Endodermal cell (in vitro differentiated cells): ENCODE data around the gene CTNNA1. TPM values are rescaled to one million over a fixed set of nuclear protein-coding genes. Genes with fewer than 3 reads are reported as not detected.

Experiments used
- DNase-seq: peaks from one replicate; pipeline ENCODE4 v3.0.0-alpha.2; 2017
- H3K27ac ChIP-seq: 2 replicates; pipeline ENCODE4 v1.5.1; 2013; ENCODE audit warnings: mild to moderate bottlenecking, low read depth, low read length, moderate library complexity
- H3K27me3 ChIP-seq: 2 replicates; pipeline ENCODE4 v1.6.1; 2013; ENCODE audit warnings: mild to moderate bottlenecking, low read length, moderate library complexity; ENCODE audit not compliant: insufficient read depth, control insufficient read depth, poor library complexity, severe bottlenecking
- H3K36me3 ChIP-seq: 2 replicates; pipeline ENCODE4 v1.7.0; 2013; ENCODE audit warnings: mild to moderate bottlenecking, low read length, moderate library complexity; ENCODE audit not compliant: control insufficient read depth, insufficient read depth
- H3K4me1 ChIP-seq: one replicate; pipeline ENCODE4 v1.7.0; 2013; ENCODE audit warnings: low read length; ENCODE audit not compliant: control insufficient read depth, insufficient read depth
- H3K4me3 ChIP-seq: 2 replicates; pipeline ENCODE4 v1.5.1; 2013; ENCODE audit warnings: mild to moderate bottlenecking, low read length, moderate library complexity
- H3K9ac ChIP-seq: 2 replicates; pipeline ENCODE4 v1.6.1; 2013; ENCODE audit warnings: mild to moderate bottlenecking, low read length, moderate library complexity; ENCODE audit not compliant: poor library complexity, severe bottlenecking; ENCODE audit errors: extremely low read depth
- H3K9me3 ChIP-seq: 2 replicates; pipeline ENCODE4 v1.6.1; 2013; ENCODE audit warnings: mild to moderate bottlenecking, low read length, moderate library complexity; ENCODE audit not compliant: control insufficient read depth
- H3K27ac Mint-ChIP-seq: 2 replicates; pipeline ENCODE4 v1.8.0; 2020; ENCODE audit warnings: mixed read lengths
- H3K27me3 Mint-ChIP-seq: 2 replicates; pipeline ENCODE4 v1.8.0; 2021; ENCODE audit warnings: mild to moderate bottlenecking, mixed read lengths; ENCODE audit not compliant: insufficient read depth
- H3K36me3 Mint-ChIP-seq: 2 replicates; pipeline ENCODE4 v1.8.0; 2020; ENCODE audit warnings: low read depth, mixed read lengths
- H3K4me1 Mint-ChIP-seq: 2 replicates; pipeline ENCODE4 v1.8.0; 2020; ENCODE audit warnings: mixed read lengths
- H3K4me3 Mint-ChIP-seq: 2 replicates; pipeline ENCODE4 v1.8.0; 2020; ENCODE audit warnings: mild to moderate bottlenecking, moderate library complexity, mixed read lengths
- H3K9me3 Mint-ChIP-seq: 2 replicates; pipeline ENCODE4 v1.8.0; 2020; ENCODE audit warnings: mild to moderate bottlenecking, mixed read lengths
- WGBS, 2 experiments: methylation state at CpG; one replicate each; pipeline versions ENCODE4 v1.1.5 to v1.1.7; 2013; ENCODE audit warnings: missing lambda C conversion rate in 2 of 2, mixed read lengths in 1 of 2; ENCODE audit not compliant: insufficient coverage in 1 of 2, insufficient read length in 1 of 2; 5-methylcytosine and 5-hydroxymethylcytosine counted together
- total RNA-seq, 2 donors: library from RNA; stranded (reverse); fragmentation: NEBNext Ultra II Directional in 1 of 2; extraction: Animal tissue kit (Norgen Biotek cat#: 25700) in 1 of 2; gene quantifications; 2 replicates in 1 of 2; 3 replicates in 1 of 2; pipeline ENCODE4 v1.2.1, GENCODE V29; 2021
- TF ChIP-seq, protein P1 (sequence below): fragments of 200-600 bp; sonication (generic); conservative IDR thresholded peaks from 2 replicates; pipeline ENCODE4 v1.5.0; 2021; ENCODE audit warnings: antibody characterized with exemption, mild to moderate bottlenecking

CTNNA1 gene
- total RNA-seq, 2 donors from 2014 or later, result 298 to 305 TPM

DNA sequence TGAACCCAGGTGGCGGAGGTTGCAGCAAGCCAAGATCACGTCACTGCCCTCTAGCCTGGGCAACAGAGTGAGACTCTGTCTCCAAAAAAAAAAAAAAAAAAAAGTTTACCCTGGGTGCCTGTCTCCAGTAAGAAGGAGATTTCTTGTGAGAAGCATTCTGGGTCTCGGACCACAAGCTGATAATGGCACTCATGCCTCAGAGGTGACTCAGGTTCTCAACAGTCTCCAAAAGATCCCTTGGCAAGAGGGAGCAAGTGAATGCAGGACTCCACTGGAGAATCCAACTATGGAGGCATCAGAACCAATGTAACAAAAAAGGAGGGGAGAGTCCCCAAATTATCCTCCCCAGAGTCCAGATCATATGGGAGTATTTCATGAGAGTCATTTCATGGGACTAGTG is 227.9 kb downstream of the CTNNA1 start:
- Histone ChIP-seq H3K27me3 (no peaks in the 10 kb centered on the region), H3K27ac (no peak overlapping the region), H3K9me3 (no peaks in the 10 kb centered on the region), H3K4me3 (no peak overlapping the region), H3K9ac (no peak overlapping the region), H3K36me3 (no peaks in the 10 kb centered on the region), H3K4me1 (peaks cover 2% of the 10 kb centered on the region)
- no peaks in the 10 kb centered on the region for H3K9me3 Mint-ChIP-seq
- H3K27ac Mint-ChIP-seq, result no peak overlapping the region
- 94 to 100% methylated on average over 3 of the region's 3 CpGs for WGBS, 2 experiments
- no peak overlapping the region for H3K4me3 Mint-ChIP-seq
- peaks cover 15% of the 10 kb centered on the region for H3K4me1 Mint-ChIP-seq
- TF ChIP-seq, protein P1, sequence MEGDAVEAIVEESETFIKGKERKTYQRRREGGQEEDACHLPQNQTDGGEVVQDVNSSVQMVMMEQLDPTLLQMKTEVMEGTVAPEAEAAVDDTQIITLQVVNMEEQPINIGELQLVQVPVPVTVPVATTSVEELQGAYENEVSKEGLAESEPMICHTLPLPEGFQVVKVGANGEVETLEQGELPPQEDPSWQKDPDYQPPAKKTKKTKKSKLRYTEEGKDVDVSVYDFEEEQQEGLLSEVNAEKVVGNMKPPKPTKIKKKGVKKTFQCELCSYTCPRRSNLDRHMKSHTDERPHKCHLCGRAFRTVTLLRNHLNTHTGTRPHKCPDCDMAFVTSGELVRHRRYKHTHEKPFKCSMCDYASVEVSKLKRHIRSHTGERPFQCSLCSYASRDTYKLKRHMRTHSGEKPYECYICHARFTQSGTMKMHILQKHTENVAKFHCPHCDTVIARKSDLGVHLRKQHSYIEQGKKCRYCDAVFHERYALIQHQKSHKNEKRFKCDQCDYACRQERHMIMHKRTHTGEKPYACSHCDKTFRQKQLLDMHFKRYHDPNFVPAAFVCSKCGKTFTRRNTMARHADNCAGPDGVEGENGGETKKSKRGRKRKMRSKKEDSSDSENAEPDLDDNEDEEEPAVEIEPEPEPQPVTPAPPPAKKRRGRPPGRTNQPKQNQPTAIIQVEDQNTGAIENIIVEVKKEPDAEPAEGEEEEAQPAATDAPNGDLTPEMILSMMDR, result no peak
- DNase-seq, result peak; percentile 7
- H3K27me3 Mint-ChIP-seq, result no peaks in the 10 kb centered on the region
- H3K36me3 Mint-ChIP-seq, result peaks cover 3% of the 10 kb centered on the region

DNA sequence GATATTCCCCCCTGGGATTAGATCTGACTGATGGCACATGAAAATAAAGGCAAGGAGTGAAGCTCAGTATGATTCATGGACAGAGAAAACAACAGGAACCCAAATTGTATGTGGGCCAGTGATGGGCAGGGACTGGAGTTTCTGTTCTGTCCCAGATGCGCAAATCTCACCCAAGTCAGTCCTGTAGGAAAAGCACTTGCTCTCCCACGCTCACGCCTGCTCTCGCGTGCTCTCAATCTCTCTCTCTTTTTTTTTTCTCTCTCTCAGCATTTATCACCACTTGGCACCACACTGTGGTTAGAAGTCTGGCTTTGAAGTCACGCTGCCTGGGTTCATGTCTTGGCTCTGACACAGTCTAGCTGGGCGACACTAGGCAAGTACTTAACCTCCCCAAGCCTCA is 228.4 kb downstream of the CTNNA1 start:
- peaks cover 2% of the 10 kb centered on the region for H3K4me1 ChIP-seq
- Mint-ChIP-seq H3K4me3 (no peak overlapping the region), H3K4me1 (peaks cover 15% of the 10 kb centered on the region), H3K9me3 (no peaks in the 10 kb centered on the region), H3K36me3 (peaks cover 3% of the 10 kb centered on the region), H3K27me3 (no peaks in the 10 kb centered on the region), H3K27ac (no peak overlapping the region)
- TF ChIP-seq, protein P1, result no peak
- WGBS, 2 experiments, result 87 to 91% methylated on average over 5 to 7 of the region's 7 CpGs
- peak; percentile 18 for DNase-seq
- no peak overlapping the region for H3K9ac ChIP-seq
- no peaks in the 10 kb centered on the region for H3K36me3 ChIP-seq
- no peak overlapping the region for H3K27ac ChIP-seq
- no peak overlapping the region for H3K4me3 ChIP-seq
- no peaks in the 10 kb centered on the region for H3K9me3 ChIP-seq
- no peaks in the 10 kb centered on the region for H3K27me3 ChIP-seq

DNA sequence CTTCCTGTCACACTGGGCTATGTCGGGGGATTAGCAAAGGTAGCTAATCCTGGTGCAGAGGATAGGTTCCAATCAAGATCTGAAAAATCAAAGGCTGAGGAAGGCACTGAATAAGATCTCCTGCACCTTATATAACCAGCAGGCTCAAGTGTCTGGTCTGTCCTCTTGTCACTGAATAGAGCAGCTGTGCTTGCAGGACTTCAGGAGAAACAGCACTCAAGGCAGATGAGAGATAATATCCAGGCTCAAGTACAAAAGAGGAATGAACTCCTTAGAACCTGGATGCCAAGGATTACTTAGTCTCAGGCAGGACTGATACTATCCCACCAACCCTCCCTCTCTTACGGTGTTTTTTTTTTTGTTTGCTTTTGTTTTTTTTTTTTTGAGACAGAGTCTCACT is 230.8 kb downstream of the CTNNA1 start:
- H3K27ac Mint-ChIP-seq, result no peak overlapping the region
- no peak overlapping the region for H3K27ac ChIP-seq
- no peaks in the 10 kb centered on the region for H3K36me3 ChIP-seq
- peaks cover 3% of the 10 kb centered on the region for H3K36me3 Mint-ChIP-seq
- H3K4me1 ChIP-seq, result no peaks in the 10 kb centered on the region
- H3K4me3 ChIP-seq, result no peak overlapping the region
- H3K9ac ChIP-seq, result no peak overlapping the region
- H3K27me3 Mint-ChIP-seq, result no peaks in the 10 kb centered on the region
- H3K4me1 Mint-ChIP-seq, result peaks cover 5% of the 10 kb centered on the region
- H3K9me3 ChIP-seq, result no peaks in the 10 kb centered on the region
- TF ChIP-seq, protein P1, result no peak
- no peak for DNase-seq
- no peaks in the 10 kb centered on the region for H3K9me3 Mint-ChIP-seq
- H3K27me3 ChIP-seq, result no peaks in the 10 kb centered on the region
- H3K4me3 Mint-ChIP-seq, result no peak overlapping the region
- 97 to 99% methylated on average over 2 of the region's 2 CpGs for WGBS, 2 experiments

Other genes starting within 250 kb of the CTNNA1 start
- gene ETF1, start 210.2 kb upstream of the CTNNA1 start, total RNA-seq, result 100 to 1,000 TPM; 106 to 109 TPM
- gene HSPA9, start 178.0 kb upstream of the CTNNA1 start, total RNA-seq, result 100 to 1,000 TPM; 201 to 212 TPM
- not detected for gene LRRTM2, start 121.9 kb downstream of the CTNNA1 start, total RNA-seq